ENCODE results near the gene CCDC185. TPM values are rescaled to one million over a fixed set of nuclear protein-coding genes. Genes with fewer than 3 reads are reported as not detected.

The CCDC185 gene
- total and polyA plus RNA-seq, 2 experiments from 2014 or later = 0.56 TPM; not detected in 1

- Mint-ChIP-seq H3K36me3 (ENCODE audit: low read depth) (no peaks in the 10 kb centered on the region), H3K27me3 (ENCODE audit: insufficient read depth, low read depth, poor library complexity) (peaks cover 3% of the 10 kb centered on the region), H3K27ac (no peak overlapping the region), H3K4me1 (peaks cover 3% of the 10 kb centered on the region; the same call in 2 of the 3 replicates), H3K4me3 (no peak overlapping the region), H3K9me3 (no peaks in the 10 kb centered on the region)
- Histone ChIP-seq H3F3A (replicated peaks; ENCODE audit: low read depth) (no peaks in the 10 kb centered on the region), H3K4me3 (no peak overlapping the region), H3K27ac (ENCODE audit: low read depth) (no peak overlapping the region), H3K9me2 (ENCODE audit: insufficient read depth) (no peaks in the 10 kb centered on the region), H3K4me1 (ENCODE audit: insufficient read depth) (no peaks in the 10 kb centered on the region), H3K36me3 (ENCODE audit: insufficient read depth) (no peaks in the 10 kb centered on the region), H3K27me3 (ENCODE audit: insufficient read depth) (no peaks in the 10 kb centered on the region), H3K4me2 (no peak overlapping the region), H2AFZ (no peak overlapping the region), H3K79me2 (replicated peaks; ENCODE audit: insufficient read depth) (no peaks in the 10 kb centered on the region), H4K20me1 (replicated peaks; ENCODE audit: insufficient read depth) (no peaks in the 10 kb centered on the region)
- ATAC-seq (no peak), DNase-seq (ENCODE audit: low spot score) (no peak)
- TF ChIP-seq CREB1 (CRISPR knock-in tag; IDR thresholded peaks at IDR 0.05; ENCODE audit: low read depth) (no peak), CTCF (conservative IDR thresholded peaks at IDR 0.05; ENCODE audit: low read depth in 2 of 2) (no peak), JUNB (IDR thresholded peaks at IDR 0.05; ENCODE audit: unreplicated experiment) (no peak), POLR2AphosphoS5 (IDR thresholded peaks at IDR 0.05; ENCODE audit: low read depth) (no peak), EZH2 (IDR thresholded peaks at IDR 0.05; ENCODE audit: low read depth, unreplicated experiment) (no peak), ETS1 (IDR thresholded peaks at IDR 0.05) (no peak), NANOG (IDR thresholded peaks at IDR 0.05; ENCODE audit: borderline replicate concordance) (no peak)
Observed at GRCh38 chr1:223349241-223349640, 44.0 kb upstream of the CCDC185 start.

- Histone ChIP-seq H4K20me1 (replicated peaks; ENCODE audit: insufficient read depth) (no peaks in the 10 kb centered on the region), H3K4me3 (no peak overlapping the region), H3F3A (replicated peaks; ENCODE audit: low read depth) (no peaks in the 10 kb centered on the region), H3K27ac (ENCODE audit: low read depth) (no peak overlapping the region), H3K36me3 (ENCODE audit: insufficient read depth) (no peaks in the 10 kb centered on the region), H3K4me2 (no peak overlapping the region), H3K4me1 (ENCODE audit: insufficient read depth) (no peaks in the 10 kb centered on the region), H3K9me2 (ENCODE audit: insufficient read depth) (no peaks in the 10 kb centered on the region), H3K79me2 (replicated peaks; ENCODE audit: insufficient read depth) (no peaks in the 10 kb centered on the region), H3K27me3 (ENCODE audit: insufficient read depth) (no peaks in the 10 kb centered on the region), H2AFZ (no peak overlapping the region)
- H3K9me3 Mint-ChIP-seq = no peaks in the 10 kb centered on the region
- H3K27me3 Mint-ChIP-seq (ENCODE audit: insufficient read depth, low read depth, poor library complexity) = peaks cover 3% of the 10 kb centered on the region
- H3K27ac Mint-ChIP-seq = no peak overlapping the region
- peaks cover 3% of the 10 kb centered on the region; the same call in 2 of the 3 replicates for H3K4me1 Mint-ChIP-seq
- DNase-seq (ENCODE audit: low spot score) (no peak), ATAC-seq (no peak)
- H3K4me3 Mint-ChIP-seq = no peak overlapping the region
- H3K36me3 Mint-ChIP-seq (ENCODE audit: low read depth) = no peaks in the 10 kb centered on the region
- TF ChIP-seq STAT1 (IDR thresholded peaks at IDR 0.05; ENCODE audit: unreplicated experiment) = no peak
- no peak for TF ChIP-seq REST (IDR thresholded peaks at IDR 0.05; ENCODE audit: unreplicated experiment)
- no peak for TF ChIP-seq POLR2AphosphoS5 (IDR thresholded peaks at IDR 0.05; ENCODE audit: low read depth)
- TF ChIP-seq CREB1 (CRISPR knock-in tag; IDR thresholded peaks at IDR 0.05; ENCODE audit: low read depth) = no peak
Observed at GRCh38 chr1:223350361-223350908, 42.8 kb upstream of the CCDC185 start.

Measured in GM23338 (cell line).